ENCODE data around the gene MXD1. TPM values are rescaled to one million over a fixed set of nuclear protein-coding genes. Genes with fewer than 3 reads are reported as not detected.

The MXD1 gene
- total and polyA plus RNA-seq, 8 donors, result 8.1 to 40.2 (median 18.2) TPM

DNA sequence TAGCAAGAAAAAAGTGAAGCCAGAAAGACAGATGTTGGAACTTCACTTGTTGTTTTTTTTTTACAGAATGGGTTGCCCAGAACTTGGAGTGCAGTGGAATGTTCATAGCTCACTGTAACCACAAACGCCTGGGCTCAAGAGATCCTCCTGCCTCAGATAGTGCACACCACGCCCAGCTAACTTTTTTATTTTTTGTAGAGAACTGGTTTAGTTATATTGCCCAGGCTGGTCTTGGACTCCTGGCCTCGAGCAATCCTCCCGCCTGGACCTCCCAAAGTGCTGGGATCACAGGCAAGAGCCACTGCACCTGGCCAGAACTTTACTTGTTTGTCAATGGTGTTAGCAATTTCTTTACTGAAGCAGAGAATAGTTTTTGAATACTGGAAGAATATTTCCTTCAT, 58.4 kb downstream of the MXD1 start:
- H3K4me3 ChIP-seq, result no peak overlapping the region
- no peak for TF ChIP-seq POLR2A (IDR thresholded peaks at IDR 0.05)
- TF ChIP-seq POLR2AphosphoS5 (IDR thresholded peaks at IDR 0.05), result no peak
- TF ChIP-seq, protein P1, sequence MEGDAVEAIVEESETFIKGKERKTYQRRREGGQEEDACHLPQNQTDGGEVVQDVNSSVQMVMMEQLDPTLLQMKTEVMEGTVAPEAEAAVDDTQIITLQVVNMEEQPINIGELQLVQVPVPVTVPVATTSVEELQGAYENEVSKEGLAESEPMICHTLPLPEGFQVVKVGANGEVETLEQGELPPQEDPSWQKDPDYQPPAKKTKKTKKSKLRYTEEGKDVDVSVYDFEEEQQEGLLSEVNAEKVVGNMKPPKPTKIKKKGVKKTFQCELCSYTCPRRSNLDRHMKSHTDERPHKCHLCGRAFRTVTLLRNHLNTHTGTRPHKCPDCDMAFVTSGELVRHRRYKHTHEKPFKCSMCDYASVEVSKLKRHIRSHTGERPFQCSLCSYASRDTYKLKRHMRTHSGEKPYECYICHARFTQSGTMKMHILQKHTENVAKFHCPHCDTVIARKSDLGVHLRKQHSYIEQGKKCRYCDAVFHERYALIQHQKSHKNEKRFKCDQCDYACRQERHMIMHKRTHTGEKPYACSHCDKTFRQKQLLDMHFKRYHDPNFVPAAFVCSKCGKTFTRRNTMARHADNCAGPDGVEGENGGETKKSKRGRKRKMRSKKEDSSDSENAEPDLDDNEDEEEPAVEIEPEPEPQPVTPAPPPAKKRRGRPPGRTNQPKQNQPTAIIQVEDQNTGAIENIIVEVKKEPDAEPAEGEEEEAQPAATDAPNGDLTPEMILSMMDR (IDR thresholded peaks at IDR 0.05), result no peak
- no peak for TF ChIP-seq EP300 (IDR thresholded peaks at IDR 0.05)
- no peaks in the 10 kb centered on the region for H3K36me3 ChIP-seq
- H3K4me1 ChIP-seq, result peaks cover 3 to 29% (median 14%) of the 10 kb centered on the region in 4 donors
- intact Hi-C loops (cut with DNase I; ENCODE audit: low total_unique reads), result no loop called here
- H3K9me3 ChIP-seq, result no peaks in the 10 kb centered on the region
- H3K27ac ChIP-seq, result peak overlapping the region in 2 of 5 donors; percentile 30 to 31
- no peaks in the 10 kb centered on the region for H3K27me3 ChIP-seq
- 23 to 68% (median 40%) methylated on average over 4 of the region's 4 CpGs for WGBS, 5 donors
- DNase-seq, result no peak

DNA sequence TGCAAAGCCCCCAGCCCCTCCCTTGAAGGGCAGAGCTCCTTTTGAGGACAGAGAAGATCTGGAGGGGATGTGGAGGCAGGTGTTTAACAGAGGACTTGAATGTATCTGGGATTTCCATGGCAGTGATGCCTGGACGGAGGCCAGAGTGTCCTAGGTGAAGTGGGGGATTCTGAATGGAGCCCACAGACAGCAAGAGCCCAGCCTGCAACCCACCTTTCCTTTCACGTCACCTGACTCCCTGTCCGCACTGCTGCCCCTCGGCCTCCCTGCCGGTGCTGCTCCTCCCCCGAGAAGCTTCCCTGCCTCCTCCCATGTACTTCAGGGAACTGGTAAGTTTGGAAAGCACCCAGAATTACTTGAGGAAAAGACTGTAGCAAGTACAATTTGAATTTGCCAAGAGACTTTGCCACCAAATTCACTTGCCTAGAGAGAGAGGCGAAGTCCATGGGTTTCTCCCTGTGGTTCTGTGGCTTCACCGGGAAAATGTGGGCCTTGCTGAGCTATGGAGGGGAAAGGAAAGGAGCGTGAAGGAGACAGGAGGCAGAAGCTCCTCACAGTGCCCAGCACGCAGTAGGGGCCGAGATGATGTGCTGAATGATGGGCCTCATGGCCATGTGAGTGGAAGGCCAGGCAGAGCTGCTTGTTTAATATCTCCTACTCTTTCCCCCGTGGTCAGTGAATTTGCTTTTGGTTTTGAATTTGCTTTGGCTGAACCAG, 60.4 kb downstream of the MXD1 start:
- Histone ChIP-seq H3K36me3 (no peaks in the 10 kb centered on the region), H3K27ac (peak overlapping the region in 2 of 5 donors; percentile 57 to 72), H3K4me1 (peaks cover 3 to 29% (median 14%) of the 10 kb centered on the region in 4 donors), H3K9me3 (no peaks in the 10 kb centered on the region), H3K4me3 (no peak overlapping the region), H3K27me3 (no peaks in the 10 kb centered on the region)
- intact Hi-C loops (cut with DNase I; ENCODE audit: low total_unique reads), result no loop called here
- WGBS, 5 donors, result 82 to 86% (median 85%) methylated on average over 12 of the region's 12 CpGs
- DNase-seq, result no peak
- TF ChIP-seq POLR2AphosphoS5 (IDR thresholded peaks at IDR 0.05) (no peak), EP300 (IDR thresholded peaks at IDR 0.05) (no peak), POLR2A (IDR thresholded peaks at IDR 0.05) (no peak)
- TF ChIP-seq, protein P1 (IDR thresholded peaks at IDR 0.05), result no peak

DNA sequence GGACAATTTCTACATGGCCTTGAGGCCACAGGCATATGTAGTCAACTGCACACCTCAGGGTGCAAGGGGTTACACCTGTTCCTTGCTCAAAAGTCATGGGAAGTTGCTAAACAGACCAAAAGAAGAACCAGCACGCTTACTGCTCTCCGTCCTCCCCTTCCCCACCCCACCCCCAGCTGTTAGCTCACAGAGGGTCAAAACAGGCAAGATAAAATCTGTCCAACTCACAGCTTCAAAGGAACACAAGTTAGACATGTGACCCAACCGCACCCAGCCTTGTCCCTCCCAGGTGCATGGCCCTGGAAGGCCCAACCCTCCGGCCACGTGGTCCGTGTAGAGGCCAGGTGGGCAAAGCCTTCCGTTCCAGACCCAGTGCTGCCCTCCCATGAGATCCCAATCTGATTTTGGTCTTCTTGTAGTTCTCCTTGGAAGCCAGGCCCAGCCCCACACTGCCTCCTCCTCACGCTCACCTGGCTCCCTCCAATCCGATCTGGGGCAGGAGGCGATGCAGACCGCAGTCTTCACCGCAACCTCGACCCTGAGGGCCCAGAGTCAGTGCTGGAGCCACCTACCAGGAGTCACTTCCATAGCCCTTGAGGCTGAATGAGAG, 61.0 kb downstream of the MXD1 start:
- H3K9me3 ChIP-seq, result no peaks in the 10 kb centered on the region
- H3K27ac ChIP-seq, result peak overlapping the region in 2 of 5 donors; percentile 57 to 72
- WGBS, 5 donors, result 55 to 81% (median 65%) methylated on average over 9 to 13 of the region's 13 CpGs
- DNase-seq, result peak; percentile 64 to 69
- no peak overlapping the region for H3K4me3 ChIP-seq
- no peaks in the 10 kb centered on the region for H3K36me3 ChIP-seq
- peak in 1 of 3 donors; percentile 24 for TF ChIP-seq POLR2AphosphoS5 (IDR thresholded peaks at IDR 0.05)
- TF ChIP-seq EP300 (IDR thresholded peaks at IDR 0.05), result no peak
- no peaks in the 10 kb centered on the region for H3K27me3 ChIP-seq
- intact Hi-C loops (cut with DNase I; ENCODE audit: low total_unique reads), result no loop called here
- peaks cover 3 to 29% (median 14%) of the 10 kb centered on the region in 4 donors for H3K4me1 ChIP-seq

DNA sequence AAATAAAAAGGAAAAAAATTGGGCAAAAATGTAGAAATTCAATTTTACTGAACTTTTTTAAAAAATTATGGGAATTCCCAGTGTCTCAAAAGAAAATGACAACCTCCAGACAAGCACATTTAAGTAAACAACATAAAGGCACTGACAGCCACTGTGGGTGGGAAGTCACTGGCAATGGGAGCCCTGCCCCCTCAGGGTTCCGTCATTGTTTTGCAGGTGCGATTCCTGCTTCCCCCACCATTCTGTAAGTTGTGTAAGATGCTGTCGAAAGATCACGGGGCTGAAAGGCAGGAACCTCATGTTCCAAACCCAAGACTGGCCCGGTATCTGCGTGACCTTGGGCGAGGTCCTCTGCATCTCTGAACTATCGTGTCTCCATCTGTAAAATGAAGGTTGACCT, 62.3 kb downstream of the MXD1 start:
- TF ChIP-seq POLR2AphosphoS5 (IDR thresholded peaks at IDR 0.05), result peak in 1 of 3 donors; percentile 16
- TF ChIP-seq EP300 (IDR thresholded peaks at IDR 0.05), result no peak
- no peaks in the 10 kb centered on the region for H3K36me3 ChIP-seq
- intact Hi-C loops (cut with DNase I; ENCODE audit: low total_unique reads), result no loop called here
- DNase-seq, result no peak
- no peaks in the 10 kb centered on the region for H3K9me3 ChIP-seq
- peak overlapping the region in 2 of 5 donors; percentile 68 to 72 for H3K27ac ChIP-seq
- peaks cover 3 to 28% (median 14%) of the 10 kb centered on the region in 4 donors for H3K4me1 ChIP-seq
- H3K4me3 ChIP-seq, result no peak overlapping the region
- WGBS, 5 donors, result 81 to 95% (median 89%) methylated on average over 8 of the region's 8 CpGs
- H3K27me3 ChIP-seq, result no peaks in the 10 kb centered on the region

DNA sequence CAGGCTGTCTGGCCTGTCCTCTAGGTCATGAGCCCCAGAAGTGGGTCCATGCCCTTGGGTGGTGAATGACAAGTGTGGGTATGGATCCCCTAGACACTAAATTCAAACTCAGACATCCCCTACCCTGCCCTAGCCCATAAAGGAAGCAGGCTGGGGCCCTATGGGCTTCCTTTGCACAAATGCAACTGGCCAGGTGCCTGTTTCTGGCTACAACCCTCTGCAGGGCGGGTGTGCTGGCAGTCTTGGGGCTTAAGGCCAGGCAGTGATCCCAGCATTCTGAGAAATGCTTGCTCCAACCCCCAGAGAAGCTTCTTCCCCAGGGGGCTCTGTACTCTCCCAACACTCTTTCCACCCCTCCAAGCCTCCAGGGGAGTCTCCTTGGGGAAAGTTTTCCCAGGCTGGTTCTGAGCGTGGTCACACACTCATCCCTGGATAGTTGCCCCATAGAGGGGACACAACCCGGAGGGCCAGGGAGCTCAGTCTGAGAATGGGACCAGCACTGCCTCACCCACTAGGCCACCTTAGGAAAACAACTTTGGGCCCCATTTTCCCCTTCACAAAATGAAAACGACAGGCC, 63.1 kb downstream of the MXD1 start:
- H3K27ac ChIP-seq, result peak overlapping the region in 2 of 5 donors; percentile 16 to 68
- no peaks in the 10 kb centered on the region for H3K9me3 ChIP-seq
- no peak for DNase-seq
- intact Hi-C loops (cut with DNase I; ENCODE audit: low total_unique reads), result no loop called here
- no peaks in the 10 kb centered on the region for H3K27me3 ChIP-seq
- 66 to 84% (median 69%) methylated on average over 3 to 4 of the region's 4 CpGs for WGBS, 5 donors
- no peak overlapping the region for H3K4me3 ChIP-seq
- no peak for TF ChIP-seq EP300 (IDR thresholded peaks at IDR 0.05)
- TF ChIP-seq POLR2AphosphoS5 (IDR thresholded peaks at IDR 0.05), result no peak
- TF ChIP-seq, protein P1 (IDR thresholded peaks at IDR 0.05), result no peak
- no peak for TF ChIP-seq POLR2A (IDR thresholded peaks at IDR 0.05)
- H3K36me3 ChIP-seq, result no peaks in the 10 kb centered on the region
- H3K4me1 ChIP-seq, result peaks cover 3 to 20% (median 13%) of the 10 kb centered on the region in 4 donors
